ENCODE data around the gene SCN4A. TPM values are rescaled to one million over a fixed set of nuclear protein-coding genes. Genes with fewer than 3 reads are reported as not detected.

Gene SCN4A
- total and polyA plus RNA-seq, 2 of the 13 experiments (the other 11 are each of a cell fraction or from before 2014, with no cell fraction given), result 0.02 to 0.03 TPM

DNA sequence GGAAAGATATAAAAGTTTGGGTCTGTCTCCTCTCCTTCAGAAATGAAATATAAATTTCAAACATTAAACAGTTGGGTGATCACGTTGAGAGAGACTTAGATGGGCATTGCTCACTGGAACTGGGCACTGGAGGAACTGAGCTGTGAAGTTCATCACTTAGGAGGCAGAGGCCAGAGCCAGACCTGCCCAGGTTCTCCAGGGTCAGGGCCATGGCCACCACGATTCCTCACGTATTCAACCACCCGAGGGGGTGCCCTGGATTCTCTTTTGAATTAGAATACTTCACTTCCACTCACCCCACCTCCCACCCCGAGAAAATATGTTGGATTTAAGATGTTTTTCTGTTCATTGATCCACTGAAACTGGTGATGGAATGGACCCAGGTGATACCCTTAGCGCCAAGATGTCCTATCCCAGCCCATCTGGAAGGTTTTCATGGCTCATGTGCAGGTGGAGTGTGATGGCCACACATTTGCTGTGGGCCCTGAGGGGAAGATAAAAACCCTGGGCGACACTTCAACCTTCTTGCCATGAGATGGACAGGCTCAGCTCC lies 31.6 kb upstream of the SCN4A start (continued):
- TF ChIP-seq HDAC2 (CRISPR knock-in tag; IDR thresholded peaks at IDR 0.05), result no peak
- no peak for TF ChIP-seq HIVEP1 (CRISPR knock-in tag; IDR thresholded peaks at IDR 0.05)
- TF ChIP-seq SNAPC5 (CRISPR knock-in tag; IDR thresholded peaks at IDR 0.05; ENCODE audit: borderline replicate concordance), result no peak
- no peak for TF ChIP-seq MNT (IDR thresholded peaks at IDR 0.05)
- no peak for TF ChIP-seq RARG (CRISPR knock-in tag; IDR thresholded peaks at IDR 0.05; ENCODE audit: low read depth)
- TF ChIP-seq FOXA1 (IDR thresholded peaks at IDR 0.05), result no peak
- no peak for TF ChIP-seq FOXA1 (CRISPR knock-in tag; IDR thresholded peaks at IDR 0.05)

GRCh38 chr17:64003526-64004121 lies 30.9 kb upstream of the SCN4A start:
- no peaks in the 10 kb centered on the region for H3K79me2 ChIP-seq (ENCODE audit: insufficient read depth, low read length)
- no peak overlapping the region for H3K4me2 ChIP-seq (ENCODE audit: low read depth, low read length)
- peaks cover 76% of the 10 kb centered on the region for H3K4me1 ChIP-seq (ENCODE audit: insufficient read depth, low read length)
- POLR2A ChIA-PET, result no interaction called here
- H2AFZ ChIP-seq (ENCODE audit: low read length), result no peak overlapping the region
- WGBS (ENCODE audit: low lambda C conversion rate), result 70% methylated on average over 12 of the region's 13 CpGs
- no peak for ATAC-seq
- no peak overlapping the region for H3K9ac ChIP-seq (ENCODE audit: insufficient read depth, low read depth, low read length)
- no peak overlapping the region for H3K27ac ChIP-seq (ENCODE audit: extremely low read length, insufficient read depth, low read length)
- DNase-seq (ENCODE audit: low spot score), result no peak
- no peak overlapping the region for H3K4me3 ChIP-seq (replicated peaks in 1 of 3; ENCODE audit: insufficient read depth in 1 of 3, low read depth in 2 of 3, low read length in 3 of 3)
- CTCF ChIA-PET (ENCODE audit: low intra/inter-chr PET ratio, low total read pairs), result no interaction called here
- intact Hi-C loops (cut with micrococcal nuclease; ENCODE audit: unreplicated experiment), result no loop called here
- no peaks in the 10 kb centered on the region for H4K20me1 ChIP-seq (ENCODE audit: insufficient read depth, low read length)
- no peak for FAIRE-seq
- BruUV-seq (replicated peaks), result no TSS peak
- no peaks in the 10 kb centered on the region for H3K9me3 ChIP-seq (ENCODE audit: low read length)
- H3K36me3 ChIP-seq (replicated peaks in 1 of 2; ENCODE audit: control insufficient read depth in 1 of 2, insufficient read depth in 2 of 2, low read length in 2 of 2), result no peaks in the 10 kb centered on the region
- in situ Hi-C loops (cut with HindIII; ENCODE audit: extremely low pct_ligation_motif_present, low pct_unique_long_range_greater_than_20kb), result no loop called here
- H3K27me3 ChIP-seq (ENCODE audit: control insufficient read depth in 1 of 2, insufficient read depth in 2 of 2, low read length in 2 of 2), result peaks cover 0 to 3% of the 10 kb centered on the region in 2 experiments; a peak in 1 of 5 replicates
- TF ChIP-seq ZNF510 (CRISPR knock-in tag; IDR thresholded peaks at IDR 0.05; ENCODE audit: low read depth) (no peak), KLF6 (CRISPR knock-in tag; IDR thresholded peaks at IDR 0.05) (no peak), ELK4 (CRISPR knock-in tag; IDR thresholded peaks at IDR 0.05; ENCODE audit: borderline replicate concordance) (no peak), HNRNPK (IDR thresholded peaks at IDR 0.05; ENCODE audit: low read depth, low read length, poor library complexity, severe bottlenecking) (no peak), NFE2L1 (CRISPR knock-in tag; IDR thresholded peaks at IDR 0.05; ENCODE audit: borderline replicate concordance) (no peak), ZNF850 (CRISPR knock-in tag; conservative IDR thresholded peaks at IDR 0.05) (no peak), CERS6 (CRISPR knock-in tag; IDR thresholded peaks at IDR 0.05) (no peak)
- TF ChIP-seq, protein P1, sequence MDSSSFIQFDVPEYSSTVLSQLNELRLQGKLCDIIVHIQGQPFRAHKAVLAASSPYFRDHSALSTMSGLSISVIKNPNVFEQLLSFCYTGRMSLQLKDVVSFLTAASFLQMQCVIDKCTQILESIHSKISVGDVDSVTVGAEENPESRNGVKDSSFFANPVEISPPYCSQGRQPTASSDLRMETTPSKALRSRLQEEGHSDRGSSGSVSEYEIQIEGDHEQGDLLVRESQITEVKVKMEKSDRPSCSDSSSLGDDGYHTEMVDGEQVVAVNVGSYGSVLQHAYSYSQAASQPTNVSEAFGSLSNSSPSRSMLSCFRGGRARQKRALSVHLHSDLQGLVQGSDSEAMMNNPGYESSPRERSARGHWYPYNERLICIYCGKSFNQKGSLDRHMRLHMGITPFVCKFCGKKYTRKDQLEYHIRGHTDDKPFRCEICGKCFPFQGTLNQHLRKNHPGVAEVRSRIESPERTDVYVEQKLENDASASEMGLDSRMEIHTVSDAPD (CRISPR knock-in tag; IDR thresholded peaks at IDR 0.05), result no peak
- TF ChIP-seq, protein P2, sequence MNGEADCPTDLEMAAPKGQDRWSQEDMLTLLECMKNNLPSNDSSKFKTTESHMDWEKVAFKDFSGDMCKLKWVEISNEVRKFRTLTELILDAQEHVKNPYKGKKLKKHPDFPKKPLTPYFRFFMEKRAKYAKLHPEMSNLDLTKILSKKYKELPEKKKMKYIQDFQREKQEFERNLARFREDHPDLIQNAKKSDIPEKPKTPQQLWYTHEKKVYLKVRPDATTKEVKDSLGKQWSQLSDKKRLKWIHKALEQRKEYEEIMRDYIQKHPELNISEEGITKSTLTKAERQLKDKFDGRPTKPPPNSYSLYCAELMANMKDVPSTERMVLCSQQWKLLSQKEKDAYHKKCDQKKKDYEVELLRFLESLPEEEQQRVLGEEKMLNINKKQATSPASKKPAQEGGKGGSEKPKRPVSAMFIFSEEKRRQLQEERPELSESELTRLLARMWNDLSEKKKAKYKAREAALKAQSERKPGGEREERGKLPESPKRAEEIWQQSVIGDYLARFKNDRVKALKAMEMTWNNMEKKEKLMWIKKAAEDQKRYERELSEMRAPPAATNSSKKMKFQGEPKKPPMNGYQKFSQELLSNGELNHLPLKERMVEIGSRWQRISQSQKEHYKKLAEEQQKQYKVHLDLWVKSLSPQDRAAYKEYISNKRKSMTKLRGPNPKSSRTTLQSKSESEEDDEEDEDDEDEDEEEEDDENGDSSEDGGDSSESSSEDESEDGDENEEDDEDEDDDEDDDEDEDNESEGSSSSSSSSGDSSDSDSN (CRISPR knock-in tag; IDR thresholded peaks at IDR 0.05), result no peak

Data from HepG2 (cell line).